ENCODE measurements around the gene PCSK9. TPM values are rescaled to one million over a fixed set of nuclear protein-coding genes. Genes with fewer than 3 reads are reported as not detected.

Gene PCSK9
- total and polyA plus RNA-seq, 4 donors = 0.13 to 0.42 (median 0.38) TPM; not detected in 1

DNA sequence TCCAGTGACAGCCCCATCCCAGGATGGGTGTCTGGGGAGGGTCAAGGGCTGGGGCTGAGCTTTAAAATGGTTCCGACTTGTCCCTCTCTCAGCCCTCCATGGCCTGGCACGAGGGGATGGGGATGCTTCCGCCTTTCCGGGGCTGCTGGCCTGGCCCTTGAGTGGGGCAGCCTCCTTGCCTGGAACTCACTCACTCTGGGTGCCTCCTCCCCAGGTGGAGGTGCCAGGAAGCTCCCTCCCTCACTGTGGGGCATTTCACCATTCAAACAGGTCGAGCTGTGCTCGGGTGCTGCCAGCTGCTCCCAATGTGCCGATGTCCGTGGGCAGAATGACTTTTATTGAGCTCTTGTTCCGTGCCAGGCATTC, 24.2 kb downstream of the PCSK9 start:
- DNase-seq (peak in 1 of 2 donors; percentile 65), ATAC-seq (ENCODE audit: low FRiP score) (no peak)
- H3K4me3 ChIP-seq (ENCODE audit: low read length in 2 of 2) = no peak overlapping the region
- no peak overlapping the region for H3K27ac ChIP-seq (ENCODE audit: low read depth in 1 of 2, low read length in 2 of 2)
- intact Hi-C loops (cut with DNase I) = no loop called here
- no peaks in the 10 kb centered on the region for H3K36me3 ChIP-seq (ENCODE audit: control insufficient read depth in 1 of 2, insufficient read depth in 2 of 2, low read length in 1 of 2)
- WGBS, 2 donors = 90 to 91% methylated on average over 9 of the region's 9 CpGs
- H3K4me1 ChIP-seq (ENCODE audit: control insufficient read depth in 1 of 2, insufficient read depth in 2 of 2, low read length in 2 of 2) = peaks cover 0 to 2% of the 10 kb centered on the region in 2 donors
- no peaks in the 10 kb centered on the region for H3K9me3 ChIP-seq (ENCODE audit: control insufficient read depth, low read length)
- H3K27me3 ChIP-seq (ENCODE audit: control insufficient read depth in 1 of 2, insufficient read depth in 2 of 2, low read length in 1 of 2) = no peaks in the 10 kb centered on the region

GRCh38 chr1:55064071-55064581, 24.8 kb downstream of the PCSK9 start:
- intact Hi-C loops (cut with DNase I) = no loop called here
- Histone ChIP-seq H3K27me3 (ENCODE audit: control insufficient read depth in 1 of 2, insufficient read depth in 2 of 2, low read length in 1 of 2) (no peaks in the 10 kb centered on the region), H3K36me3 (ENCODE audit: control insufficient read depth in 1 of 2, insufficient read depth in 2 of 2, low read length in 1 of 2) (peaks cover 0 to 2% of the 10 kb centered on the region in 2 donors), H3K9me3 (ENCODE audit: control insufficient read depth, low read length) (no peaks in the 10 kb centered on the region), H3K4me1 (ENCODE audit: control insufficient read depth in 1 of 2, insufficient read depth in 2 of 2, low read length in 2 of 2) (peaks cover 0 to 2% of the 10 kb centered on the region in 2 donors), H3K4me3 (ENCODE audit: low read length in 2 of 2) (no peak overlapping the region), H3K27ac (ENCODE audit: low read depth in 1 of 2, low read length in 2 of 2) (peak overlapping the region in 1 of 2 donors; percentile 9)
- DNase-seq (peak in 1 of 2 donors; percentile 76), ATAC-seq (ENCODE audit: low FRiP score) (no peak)
- 18 to 19% methylated on average over 12 of the region's 12 CpGs for WGBS, 2 donors

- Histone ChIP-seq H3K36me3 (ENCODE audit: control insufficient read depth in 1 of 2, insufficient read depth in 2 of 2, low read length in 1 of 2) (peaks cover 0 to 2% of the 10 kb centered on the region in 2 donors), H3K4me3 (ENCODE audit: low read length in 2 of 2) (no peak overlapping the region), H3K27me3 (ENCODE audit: control insufficient read depth in 1 of 2, insufficient read depth in 2 of 2, low read length in 1 of 2) (no peaks in the 10 kb centered on the region), H3K4me1 (ENCODE audit: control insufficient read depth in 1 of 2, insufficient read depth in 2 of 2, low read length in 2 of 2) (peaks cover 0 to 2% of the 10 kb centered on the region in 2 donors), H3K27ac (ENCODE audit: low read depth in 1 of 2, low read length in 2 of 2) (peak overlapping the region in 1 of 2 donors; percentile 45), H3K9me3 (ENCODE audit: control insufficient read depth, low read length) (no peaks in the 10 kb centered on the region)
- intact Hi-C loops (cut with DNase I) = no loop called here
- ATAC-seq (ENCODE audit: low FRiP score) (no peak), DNase-seq (no peak)
- WGBS, 2 donors = 5 to 9% methylated on average over 2 of the region's 2 CpGs
Observed at GRCh38 chr1:55064861-55065263, 25.5 kb downstream of the PCSK9 start.

GRCh38 chr1:55065648-55066047, 26.3 kb downstream of the PCSK9 start:
- H3K9me3 ChIP-seq (ENCODE audit: control insufficient read depth, low read length) = no peaks in the 10 kb centered on the region
- no peaks in the 10 kb centered on the region for H3K27me3 ChIP-seq (ENCODE audit: control insufficient read depth in 1 of 2, insufficient read depth in 2 of 2, low read length in 1 of 2)
- H3K4me3 ChIP-seq (ENCODE audit: low read length in 2 of 2) = no peak overlapping the region
- peak overlapping the region in 1 of 2 donors; percentile 24 for H3K27ac ChIP-seq (ENCODE audit: low read depth in 1 of 2, low read length in 2 of 2)
- H3K4me1 ChIP-seq (ENCODE audit: control insufficient read depth in 1 of 2, insufficient read depth in 2 of 2, low read length in 2 of 2) = peaks cover 0 to 2% of the 10 kb centered on the region in 2 donors
- ATAC-seq (ENCODE audit: low FRiP score) (no peak), DNase-seq (no peak)
- WGBS, 2 donors = 94 to 97% methylated on average over 4 of the region's 4 CpGs
- H3K36me3 ChIP-seq (ENCODE audit: control insufficient read depth in 1 of 2, insufficient read depth in 2 of 2, low read length in 1 of 2) = peaks cover 0 to 2% of the 10 kb centered on the region in 2 donors
- intact Hi-C loops (cut with DNase I) = no loop called here

GRCh38 chr1:55067022-55067778, 27.9 kb downstream of the PCSK9 start:
- no peak overlapping the region for H3K27ac ChIP-seq (ENCODE audit: low read depth in 1 of 2, low read length in 2 of 2)
- DNase-seq (no peak), ATAC-seq (ENCODE audit: low FRiP score) (no peak)
- peaks cover 2 to 8% of the 10 kb centered on the region in 2 donors for H3K36me3 ChIP-seq (ENCODE audit: control insufficient read depth in 1 of 2, insufficient read depth in 2 of 2, low read length in 1 of 2)
- H3K4me1 ChIP-seq (ENCODE audit: control insufficient read depth in 1 of 2, insufficient read depth in 2 of 2, low read length in 2 of 2) = peaks cover 0 to 2% of the 10 kb centered on the region in 2 donors
- 61 to 63% methylated on average over 17 of the region's 17 CpGs for WGBS, 2 donors
- H3K9me3 ChIP-seq (ENCODE audit: control insufficient read depth, low read length) = no peaks in the 10 kb centered on the region
- no peak overlapping the region for H3K4me3 ChIP-seq (ENCODE audit: low read length in 2 of 2)
- intact Hi-C loops (cut with DNase I) = no loop called here
- H3K27me3 ChIP-seq (ENCODE audit: control insufficient read depth in 1 of 2, insufficient read depth in 2 of 2, low read length in 1 of 2) = no peaks in the 10 kb centered on the region

DNA sequence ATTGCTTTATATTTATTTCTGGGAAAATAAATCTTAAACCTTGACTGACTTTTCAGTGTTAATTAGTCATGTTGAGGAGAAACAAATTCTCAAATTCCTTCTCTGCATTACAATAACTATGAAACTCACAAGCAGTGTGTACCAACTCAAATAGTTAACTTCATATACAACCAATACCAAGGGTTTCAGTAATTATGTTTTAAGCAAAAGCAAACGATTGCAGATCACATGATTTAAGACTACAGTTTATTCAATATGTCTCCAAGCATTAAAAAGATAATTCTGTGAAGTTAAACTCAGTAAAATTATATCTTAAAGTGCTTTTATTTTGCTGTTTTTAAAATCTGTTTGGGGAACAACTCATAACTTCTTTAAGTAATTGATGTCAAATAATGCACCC, 28.6 kb downstream of the PCSK9 start:
- DNase-seq = no peak
- ATAC-seq (ENCODE audit: low FRiP score) = no peak
- WGBS, 2 donors = 66 to 68% methylated on average over 1 of the region's 1 CpG
- Histone ChIP-seq H3K9me3 (ENCODE audit: control insufficient read depth, low read length) (no peaks in the 10 kb centered on the region), H3K27me3 (ENCODE audit: control insufficient read depth in 1 of 2, insufficient read depth in 2 of 2, low read length in 1 of 2) (no peaks in the 10 kb centered on the region), H3K4me1 (ENCODE audit: control insufficient read depth in 1 of 2, insufficient read depth in 2 of 2, low read length in 2 of 2) (peaks cover 0 to 2% of the 10 kb centered on the region in 2 donors), H3K27ac (ENCODE audit: low read depth in 1 of 2, low read length in 2 of 2) (no peak overlapping the region), H3K36me3 (ENCODE audit: control insufficient read depth in 1 of 2, insufficient read depth in 2 of 2, low read length in 1 of 2) (peaks cover 2 to 8% of the 10 kb centered on the region in 2 donors), H3K4me3 (ENCODE audit: low read length in 2 of 2) (no peak overlapping the region)
- intact Hi-C loops (cut with DNase I) = no loop called here

DNA sequence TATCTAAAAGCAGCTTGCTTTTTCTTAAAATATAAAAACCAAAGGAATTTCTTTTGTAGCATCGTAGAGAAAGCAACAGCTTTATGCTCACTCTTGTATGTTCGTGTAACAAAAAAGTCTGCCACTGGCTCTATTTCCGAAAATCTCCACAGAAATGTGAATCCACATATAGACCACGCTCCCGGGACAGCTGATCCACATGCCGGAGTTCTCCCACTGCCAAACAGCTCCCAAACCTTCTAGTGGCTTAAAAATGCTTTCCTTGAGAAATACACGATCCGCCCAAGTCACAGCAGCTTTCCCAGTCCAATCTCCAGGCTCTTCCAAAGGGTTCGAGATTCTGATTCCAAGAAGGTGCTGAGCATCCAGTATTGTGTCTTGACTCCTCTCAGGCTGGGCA, 29.3 kb downstream of the PCSK9 start:
- H3K27ac ChIP-seq (ENCODE audit: low read depth in 1 of 2, low read length in 2 of 2) = no peak overlapping the region
- H3K4me1 ChIP-seq (ENCODE audit: control insufficient read depth in 1 of 2, insufficient read depth in 2 of 2, low read length in 2 of 2) = peaks cover 0 to 2% of the 10 kb centered on the region in 2 donors
- ATAC-seq (ENCODE audit: low FRiP score) = no peak
- intact Hi-C loops (cut with DNase I) = no loop called here
- WGBS, 2 donors = 94 to 95% methylated on average over 9 of the region's 9 CpGs
- DNase-seq = no peak
- H3K27me3 ChIP-seq (ENCODE audit: control insufficient read depth in 1 of 2, insufficient read depth in 2 of 2, low read length in 1 of 2) = no peaks in the 10 kb centered on the region
- H3K9me3 ChIP-seq (ENCODE audit: control insufficient read depth, low read length) = no peaks in the 10 kb centered on the region
- peaks cover 2 to 10% of the 10 kb centered on the region in 2 donors for H3K36me3 ChIP-seq (ENCODE audit: control insufficient read depth in 1 of 2, insufficient read depth in 2 of 2, low read length in 1 of 2)
- no peak overlapping the region for H3K4me3 ChIP-seq (ENCODE audit: low read length in 2 of 2)

GRCh38 chr1:55069280-55069679, 29.9 kb downstream of the PCSK9 start:
- Histone ChIP-seq H3K4me3 (ENCODE audit: low read length in 2 of 2) (no peak overlapping the region), H3K27me3 (ENCODE audit: control insufficient read depth in 1 of 2, insufficient read depth in 2 of 2, low read length in 1 of 2) (no peaks in the 10 kb centered on the region), H3K36me3 (ENCODE audit: control insufficient read depth in 1 of 2, insufficient read depth in 2 of 2, low read length in 1 of 2) (peaks cover 2 to 10% of the 10 kb centered on the region in 2 donors), H3K27ac (ENCODE audit: low read depth in 1 of 2, low read length in 2 of 2) (no peak overlapping the region), H3K9me3 (ENCODE audit: control insufficient read depth, low read length) (no peaks in the 10 kb centered on the region), H3K4me1 (ENCODE audit: control insufficient read depth in 1 of 2, insufficient read depth in 2 of 2, low read length in 2 of 2) (peaks cover 0 to 2% of the 10 kb centered on the region in 2 donors)
- DNase-seq = no peak
- ATAC-seq (ENCODE audit: low FRiP score) = no peak
- intact Hi-C loops (cut with DNase I) = no loop called here
- WGBS, 2 donors = 89 to 92% methylated on average over 7 of the region's 7 CpGs
